Skin of body (tissue), 2 donors: ENCODE measurements around the gene ATAD3B. TPM values are rescaled to one million over a fixed set of nuclear protein-coding genes. Genes with fewer than 3 reads are reported as not detected.
"Not testable (repeated sequence)": the region's sequence is repeated elsewhere in the genome, so short reads cannot be mapped to it uniquely, and the experiment has no call there.

Experiments
- DNase-seq: peaks from one replicate; lab custom pipeline; 2025; lab: John Stamatoyannopoulos, UW
- total RNA-seq: library from RNA; depleted of rRNA; stranded (reverse); fragments of >200 nt; gene quantifications from one replicate; pipeline ENCODE4 v1.2.3, GENCODE V29; 2014

ATAD3B gene
- total RNA-seq, 1 donor from 2014 or later: 16.7 TPM

DNA sequence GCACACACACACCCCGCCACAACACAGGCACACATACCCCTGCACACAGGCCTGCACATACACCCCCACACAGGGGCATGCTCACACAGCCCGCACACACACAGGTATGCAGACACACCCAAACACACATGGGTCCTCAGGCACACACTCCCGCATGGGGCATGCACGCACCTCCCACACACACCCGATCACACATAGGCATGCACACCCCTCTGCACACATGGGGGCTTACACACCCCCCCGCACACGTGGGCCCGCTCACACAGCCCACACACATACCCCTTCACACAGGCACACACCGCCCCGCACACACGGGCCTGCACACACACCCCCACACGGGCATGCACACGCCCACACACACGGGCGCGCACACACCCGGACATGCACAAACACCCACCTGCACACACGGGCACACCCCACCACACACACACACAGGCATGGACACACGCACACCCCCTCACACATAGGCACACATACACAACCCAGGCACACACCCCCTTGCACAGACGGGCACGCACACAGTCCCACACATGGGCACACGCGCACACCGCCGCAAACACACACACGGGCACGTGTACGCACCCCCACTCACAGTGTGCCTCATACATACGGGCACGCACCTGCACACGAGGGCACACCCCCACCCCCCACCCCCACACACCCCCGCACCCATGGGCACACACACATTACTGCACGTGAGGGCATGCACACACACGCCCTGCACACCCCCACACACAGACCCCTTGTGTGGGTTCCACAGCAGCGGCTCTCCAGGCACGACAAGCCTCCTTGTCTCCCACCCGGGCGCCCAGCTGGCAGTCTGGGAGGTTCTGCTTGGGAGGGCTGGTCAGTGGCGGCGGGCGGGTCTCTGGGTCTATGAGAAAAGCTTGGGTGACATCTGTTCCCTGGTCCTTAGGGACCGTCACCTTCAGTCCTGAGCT lies 8.3 kb downstream of the ATAD3B start:
- DNase-seq: no peak

DNA sequence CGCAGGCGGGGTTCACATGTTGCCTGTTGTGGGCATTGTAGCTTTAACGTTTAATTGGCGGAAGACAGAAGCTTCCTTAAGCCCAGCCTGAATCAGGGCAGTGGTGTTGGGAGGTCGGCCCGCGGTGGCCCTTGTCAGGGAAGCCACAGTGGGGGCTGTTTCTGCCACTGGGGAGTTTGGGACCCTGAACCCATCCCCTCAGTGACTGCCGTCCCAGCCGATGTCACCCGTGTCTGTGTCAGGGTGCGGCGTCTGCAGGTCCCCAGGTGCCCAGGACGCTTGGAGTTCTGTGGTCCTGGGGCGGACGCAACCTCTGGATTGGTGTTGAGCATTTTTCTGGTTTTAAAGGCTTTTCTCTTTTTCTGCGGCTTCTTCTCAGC lies 8.9 kb downstream of the ATAD3B start:
- DNase-seq: not testable (repeated sequence)

DNA sequence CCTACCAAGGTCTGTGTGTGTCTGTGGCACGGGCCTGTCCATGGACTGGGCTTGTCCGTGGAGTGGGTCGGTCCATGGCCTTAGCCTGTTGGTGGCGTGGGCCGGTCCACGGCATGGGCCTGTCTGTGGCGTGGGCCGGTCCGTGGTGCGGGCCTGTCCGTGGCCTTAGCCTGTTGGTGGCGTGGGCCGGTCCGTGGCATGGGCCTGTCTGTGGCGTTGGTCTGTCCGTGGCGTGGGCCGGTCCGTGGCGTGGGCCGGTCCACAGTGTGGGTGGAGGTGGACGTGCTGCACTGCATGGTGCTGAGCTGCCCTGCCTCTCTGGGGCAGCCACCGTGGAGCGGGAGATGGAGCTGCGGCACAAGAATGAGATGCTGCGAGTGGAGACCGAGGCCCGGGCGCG lies 10.2 kb downstream of the ATAD3B start:
- not testable (repeated sequence) for DNase-seq

DNA sequence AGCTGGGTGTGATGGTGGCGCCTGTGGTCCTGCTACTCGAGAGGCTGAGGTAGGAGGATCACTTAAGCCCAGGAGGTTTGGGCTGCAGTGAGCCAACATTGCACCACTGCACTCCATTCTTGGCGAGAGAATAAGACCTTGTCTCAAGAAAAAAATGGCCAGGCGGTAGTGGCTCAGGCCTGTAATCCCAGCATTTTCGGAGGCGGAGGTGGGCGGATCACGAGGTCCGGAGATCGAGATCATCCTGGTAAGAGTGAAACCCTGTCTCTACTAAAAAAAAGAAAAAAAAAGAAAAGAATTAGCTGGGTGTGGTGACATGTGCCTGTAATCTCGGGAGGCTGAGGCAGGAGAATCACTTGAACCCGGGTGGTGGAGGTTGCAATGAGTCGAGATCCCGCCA lies 11.3 kb downstream of the ATAD3B start:
- no peak for DNase-seq

DNA sequence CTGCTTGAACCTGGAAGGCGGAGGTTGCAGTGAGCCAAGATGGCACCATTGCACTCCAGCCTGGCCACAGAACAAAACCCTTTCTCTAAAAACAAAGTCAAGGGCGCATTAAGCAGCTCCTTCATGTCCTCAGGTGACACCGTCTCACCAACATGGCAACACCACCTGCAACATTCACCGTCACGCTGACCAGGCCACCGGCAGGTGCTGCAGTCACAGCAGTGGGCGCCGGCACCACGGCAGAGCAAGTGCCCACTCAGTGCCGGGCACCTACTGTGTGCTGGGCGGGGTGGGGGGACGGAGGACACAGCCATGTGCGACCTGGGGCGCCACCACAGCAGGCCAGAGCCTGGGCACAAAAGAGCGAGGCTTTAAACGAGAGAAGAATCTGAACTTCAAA lies 12.1 kb downstream of the ATAD3B start:
- no peak for DNase-seq

DNA sequence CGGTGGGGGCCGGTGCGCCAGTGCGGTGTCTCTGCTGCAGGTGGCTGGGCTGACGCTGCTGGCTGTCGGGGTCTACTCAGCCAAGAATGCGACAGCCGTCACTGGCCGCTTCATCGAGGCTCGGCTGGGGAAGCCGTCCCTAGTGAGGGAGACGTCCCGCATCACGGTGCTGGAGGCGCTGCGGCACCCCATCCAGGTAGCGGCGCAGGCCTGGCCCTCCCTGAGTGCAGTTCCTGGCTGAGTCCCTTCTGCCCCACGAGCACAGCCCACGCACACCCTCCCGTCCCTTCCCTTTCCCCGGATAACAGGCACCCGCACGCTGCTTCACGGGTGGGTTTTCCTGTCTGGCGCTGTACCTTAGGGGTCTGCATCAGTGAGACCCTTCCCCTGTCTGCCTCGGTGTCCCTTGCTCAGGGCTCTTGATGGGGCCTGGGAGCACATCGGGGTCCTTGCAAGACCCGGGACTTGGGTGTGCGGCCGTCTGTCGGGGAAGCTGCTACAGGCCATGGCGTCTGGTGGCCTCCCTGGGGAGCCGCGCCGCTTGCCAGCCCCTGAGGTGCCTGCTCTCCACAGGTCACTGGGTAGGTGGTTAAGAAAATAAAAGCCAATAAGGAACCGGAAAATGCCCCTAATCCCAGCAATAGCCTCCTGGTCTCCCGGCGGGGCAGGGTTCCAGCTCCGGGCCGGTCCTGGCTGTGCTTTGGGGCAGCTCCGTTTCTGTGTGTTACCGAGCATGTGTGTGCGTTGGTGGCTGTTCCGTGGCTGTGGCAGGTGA lies 13.6 kb downstream of the ATAD3B start:
- DNase-seq: not testable (repeated sequence)

DNA sequence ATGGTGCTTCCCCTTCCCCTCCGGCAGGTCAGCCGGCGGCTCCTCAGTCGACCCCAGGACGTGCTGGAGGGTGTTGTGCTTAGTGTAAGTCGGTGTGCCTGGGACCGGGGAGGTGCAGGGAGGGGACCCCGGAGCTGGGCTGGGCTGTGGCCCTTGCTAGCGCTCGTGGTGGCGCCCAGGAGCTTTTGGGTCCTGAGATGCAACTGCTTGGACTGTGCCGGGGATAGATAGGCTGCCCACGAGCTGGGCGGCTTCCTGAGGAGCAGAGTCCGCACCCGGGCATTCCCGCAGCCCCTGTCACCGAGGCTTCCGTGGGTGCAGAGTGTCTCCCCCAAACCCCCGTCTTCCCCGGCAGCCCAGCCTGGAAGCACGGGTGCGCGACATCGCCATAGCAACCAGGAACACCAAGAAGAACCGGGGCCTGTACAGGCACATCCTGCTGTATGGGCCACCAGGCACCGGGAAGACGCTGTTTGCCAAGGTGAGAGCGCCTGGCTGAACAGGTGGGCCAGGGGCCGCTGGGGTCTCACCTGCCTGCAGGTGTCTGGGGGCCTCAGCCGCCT lies 14.3 kb downstream of the ATAD3B start:
- DNase-seq: not testable (repeated sequence)

DNA sequence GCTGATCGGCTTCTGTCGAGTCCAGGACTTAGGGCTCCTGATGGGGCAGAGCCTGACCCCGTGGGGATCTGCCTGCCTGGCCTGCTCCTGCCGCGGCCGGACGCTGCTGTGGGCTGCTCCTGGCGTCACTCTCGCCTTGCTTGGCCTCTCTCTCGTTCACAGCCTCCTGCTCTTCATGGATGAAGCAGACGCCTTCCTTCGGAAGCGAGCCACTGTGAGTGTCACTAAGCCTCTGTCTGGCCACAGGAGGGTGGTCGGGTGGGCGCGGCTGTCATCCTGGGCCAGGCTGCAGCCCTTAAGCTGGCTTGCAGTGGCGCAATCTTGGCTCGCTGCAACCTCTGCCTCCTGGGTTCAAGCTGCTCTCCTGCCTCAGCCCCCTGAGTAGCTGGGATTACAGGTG lies 16.1 kb downstream of the ATAD3B start:
- no peak for DNase-seq

DNA sequence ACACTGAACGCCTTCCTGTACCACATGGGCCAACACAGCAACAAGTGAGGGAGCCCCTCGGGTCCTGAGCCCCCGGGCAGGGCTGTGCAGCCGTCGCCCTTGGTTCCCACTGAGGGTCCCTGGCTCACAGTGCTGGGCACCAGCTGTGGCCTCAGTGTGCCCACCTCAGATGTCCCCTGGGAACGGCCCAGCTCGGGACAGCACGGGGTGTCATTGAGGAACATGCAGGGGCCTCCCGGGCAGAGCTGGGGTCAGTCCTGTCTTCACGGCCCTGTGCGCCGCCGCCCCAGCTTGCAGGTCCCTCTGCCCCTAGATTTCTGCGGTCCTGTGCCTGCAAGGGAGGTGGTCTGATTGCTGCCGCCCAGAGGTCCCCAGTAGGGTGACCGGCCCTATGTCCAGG lies 17.7 kb downstream of the ATAD3B start:
- no peak for DNase-seq

DNA sequence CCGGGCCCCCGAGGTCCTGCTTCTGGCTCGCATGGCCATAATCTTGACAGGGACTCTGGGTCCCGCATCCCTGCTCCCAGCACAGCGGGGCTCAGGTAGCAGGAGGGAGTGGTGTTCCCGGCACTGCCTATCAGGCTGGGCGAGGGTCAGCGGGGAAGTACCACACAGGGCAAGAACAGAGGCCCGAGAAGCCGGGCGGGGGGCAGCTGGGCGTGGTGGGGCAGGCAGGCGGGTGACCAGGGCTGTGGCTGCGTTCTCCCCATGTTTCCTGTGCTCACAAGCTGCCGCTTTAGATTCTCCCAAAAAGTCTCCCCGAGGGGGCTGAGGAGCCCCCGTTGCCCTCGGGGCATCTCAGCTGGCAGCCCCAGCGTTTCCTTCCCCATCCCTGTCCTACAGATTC lies 18.3 kb downstream of the ATAD3B start:
- DNase-seq: no peak

DNA sequence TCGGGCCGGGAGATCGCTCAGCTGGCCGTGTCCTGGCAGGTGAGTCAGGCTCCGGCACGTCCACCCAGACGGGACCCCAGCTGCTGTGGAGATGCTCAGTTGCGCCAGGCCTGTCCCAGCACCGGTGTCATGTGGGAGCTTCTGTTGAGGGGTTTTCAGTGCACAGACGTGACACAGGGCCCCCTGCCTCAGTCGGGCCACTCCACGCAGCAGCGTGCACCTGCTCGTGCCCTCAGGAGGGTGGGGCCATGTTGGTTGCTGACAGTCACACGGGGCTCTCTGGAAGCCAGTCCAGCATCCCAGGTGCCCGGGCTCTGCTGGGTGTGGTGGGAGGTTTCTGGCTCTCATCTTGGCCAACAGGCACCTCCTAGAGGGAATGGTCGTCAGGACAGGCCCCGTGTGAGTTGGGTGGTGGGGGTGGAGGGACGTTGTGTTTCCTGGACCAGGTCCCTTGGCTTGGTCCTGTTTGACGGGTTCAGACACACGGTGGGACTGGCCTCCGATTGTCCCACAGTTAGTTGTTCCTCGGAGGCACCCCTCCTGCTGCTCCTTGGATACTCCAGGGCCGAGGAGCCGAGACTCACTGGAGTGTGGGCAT lies 19.2 kb downstream of the ATAD3B start:
- DNase-seq: no peak

DNA sequence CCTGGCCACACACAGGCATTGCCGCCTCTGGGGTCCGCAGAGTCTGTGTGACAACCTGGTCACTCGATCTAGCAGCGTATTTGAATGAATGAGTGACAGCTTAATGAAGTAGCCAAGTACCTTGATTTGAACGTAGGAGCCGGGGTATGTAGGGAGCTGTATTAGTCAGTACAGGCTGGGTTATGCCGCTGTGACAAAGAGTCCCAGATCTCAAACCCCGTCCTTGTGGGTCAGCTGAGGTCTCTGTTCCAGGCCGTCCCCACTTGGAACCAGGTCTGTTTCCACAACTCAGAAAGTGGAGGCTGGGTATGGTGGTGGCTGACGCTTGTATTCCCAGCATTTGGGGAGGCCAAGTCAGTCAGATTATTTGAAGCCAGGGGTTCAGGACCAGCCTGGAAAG lies 20.0 kb downstream of the ATAD3B start:
- DNase-seq: no peak

DNA sequence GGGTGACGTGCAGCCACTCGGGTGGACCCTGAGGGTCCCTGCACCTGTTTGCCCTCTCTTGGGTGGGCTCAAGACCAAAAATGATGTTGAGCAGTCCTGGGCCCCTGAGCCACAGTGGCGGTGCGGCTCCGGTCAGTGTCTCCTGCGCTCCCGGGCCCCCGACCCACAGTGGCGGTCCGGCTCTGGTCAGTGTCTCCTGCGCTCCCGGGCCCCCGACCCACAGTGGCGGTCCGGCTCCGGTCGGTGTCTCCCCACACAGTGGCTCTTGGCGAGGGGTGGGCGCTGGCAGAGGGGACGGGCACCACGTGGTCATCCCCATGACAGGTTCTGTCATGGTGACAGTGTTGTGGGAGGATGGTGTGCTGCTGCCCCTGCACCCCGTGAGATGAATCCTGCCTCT lies 22.7 kb downstream of the ATAD3B start:
- DNase-seq: not testable (repeated sequence)

DNA sequence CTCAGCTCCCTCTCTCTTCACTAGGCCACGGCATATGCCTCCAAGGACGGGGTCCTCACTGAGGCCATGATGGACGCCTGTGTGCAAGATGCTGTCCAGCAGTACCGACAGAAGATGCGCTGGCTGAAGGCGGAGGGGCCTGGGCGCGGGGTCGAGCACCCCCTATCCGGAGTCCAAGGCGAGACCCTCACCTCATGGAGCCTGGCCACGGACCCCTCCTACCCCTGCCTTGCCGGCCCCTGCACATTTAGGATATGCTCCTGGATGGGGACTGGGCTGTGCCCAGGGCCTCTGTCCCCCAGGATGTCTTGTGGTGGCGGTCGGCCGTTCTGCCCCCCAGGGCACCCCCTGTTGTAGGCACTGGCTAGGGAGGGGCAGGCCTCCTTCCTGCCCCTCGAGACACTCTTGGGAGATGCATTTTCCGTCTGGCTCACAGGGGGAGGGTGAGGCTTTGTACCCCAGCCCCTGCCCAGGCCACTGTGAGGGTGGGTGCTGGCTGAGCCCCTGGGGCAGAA lies 24.0 kb downstream of the ATAD3B start:
- not testable (repeated sequence) for DNase-seq

DNA sequence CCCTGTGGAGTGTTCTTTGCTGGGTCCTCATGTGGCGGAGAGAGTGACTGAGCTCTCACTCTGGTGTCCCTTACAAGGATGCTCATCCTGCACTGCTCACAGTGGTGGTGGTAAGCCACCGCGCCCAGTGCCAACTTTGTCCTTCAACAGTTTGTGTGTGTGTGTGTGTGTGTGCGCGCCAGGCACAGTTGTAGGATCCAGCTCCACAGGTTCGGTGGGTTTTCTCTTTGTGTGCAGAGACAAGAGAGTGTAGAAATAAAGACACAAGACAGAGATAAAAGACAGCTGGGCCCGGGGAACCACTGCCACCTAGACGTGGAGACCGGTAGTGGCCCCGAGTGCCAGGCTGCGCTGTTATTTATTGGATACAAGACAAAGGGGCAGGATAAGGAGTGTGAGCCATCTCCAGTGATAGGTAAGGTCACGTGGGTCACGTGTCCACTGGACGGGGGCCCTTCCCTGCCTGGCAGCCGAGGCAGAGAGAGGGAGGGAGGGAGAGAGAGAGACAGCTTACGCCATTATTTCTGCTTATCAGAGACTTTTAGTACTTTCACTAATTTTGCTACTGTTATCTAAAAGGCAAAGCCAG lies 33.3 kb downstream of the ATAD3B start:
- DNase-seq: peak; percentile 0

DNA sequence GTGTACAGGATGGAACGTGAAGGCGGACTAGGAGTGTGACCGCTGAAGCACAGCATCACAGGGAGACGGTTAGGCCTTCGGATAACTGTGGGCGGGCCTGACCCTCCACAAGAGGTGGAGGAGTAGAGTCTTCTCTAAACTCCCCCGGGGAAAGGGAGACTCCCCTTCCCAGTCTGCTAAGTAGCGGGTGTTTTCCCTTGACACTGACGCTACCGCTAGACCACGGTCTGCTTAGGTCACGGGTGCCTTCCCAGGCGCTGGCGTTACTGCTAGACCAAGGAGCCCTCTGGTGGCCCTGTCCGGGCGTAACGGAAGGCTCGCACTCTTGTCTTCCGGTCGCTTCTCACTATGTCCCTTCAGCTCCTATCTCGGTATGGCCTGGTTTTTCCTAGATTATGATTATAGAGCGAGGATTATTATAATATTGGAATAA lies 33.8 kb downstream of the ATAD3B start:
- DNase-seq: not testable (repeated sequence)

DNA sequence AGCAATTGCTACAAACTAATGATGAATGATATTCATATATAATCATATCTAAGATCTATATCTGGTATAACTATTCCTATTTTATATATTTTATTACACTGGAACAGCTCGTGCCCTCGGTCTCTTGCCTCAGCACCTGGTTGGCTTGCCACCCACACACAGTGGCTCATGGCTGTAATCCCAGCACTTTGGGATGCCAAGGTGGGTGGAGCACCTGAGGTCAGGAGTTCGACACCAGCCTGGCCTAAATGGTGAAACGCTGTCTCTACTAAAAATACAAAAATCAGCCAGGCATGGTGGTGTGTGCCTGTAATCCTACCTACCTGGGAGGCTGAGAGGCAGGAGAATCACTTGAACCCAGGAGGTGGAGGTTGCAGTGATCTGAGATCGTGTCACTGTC lies 34.2 kb downstream of the ATAD3B start:
- not testable (repeated sequence) for DNase-seq

DNA sequence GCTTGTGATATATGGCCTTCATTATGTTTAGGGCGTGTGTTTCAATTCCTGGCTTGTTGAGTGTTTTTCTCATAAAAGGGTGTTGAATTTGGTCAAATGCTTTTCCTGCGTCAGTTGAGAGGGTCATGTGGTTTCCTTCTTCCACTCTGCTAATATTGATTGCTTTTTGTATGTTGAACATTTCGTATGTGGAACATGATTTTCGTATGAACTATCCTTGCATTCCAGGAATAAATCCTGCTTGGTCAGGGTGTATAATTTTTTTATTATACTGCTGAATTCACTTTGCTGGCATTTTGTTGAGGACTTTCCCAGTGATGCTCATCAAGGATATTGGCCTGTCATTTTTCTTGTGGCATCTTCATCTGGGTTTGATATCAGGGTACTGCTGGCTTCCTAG lies 35.7 kb downstream of the ATAD3B start:
- DNase-seq: no peak

DNA sequence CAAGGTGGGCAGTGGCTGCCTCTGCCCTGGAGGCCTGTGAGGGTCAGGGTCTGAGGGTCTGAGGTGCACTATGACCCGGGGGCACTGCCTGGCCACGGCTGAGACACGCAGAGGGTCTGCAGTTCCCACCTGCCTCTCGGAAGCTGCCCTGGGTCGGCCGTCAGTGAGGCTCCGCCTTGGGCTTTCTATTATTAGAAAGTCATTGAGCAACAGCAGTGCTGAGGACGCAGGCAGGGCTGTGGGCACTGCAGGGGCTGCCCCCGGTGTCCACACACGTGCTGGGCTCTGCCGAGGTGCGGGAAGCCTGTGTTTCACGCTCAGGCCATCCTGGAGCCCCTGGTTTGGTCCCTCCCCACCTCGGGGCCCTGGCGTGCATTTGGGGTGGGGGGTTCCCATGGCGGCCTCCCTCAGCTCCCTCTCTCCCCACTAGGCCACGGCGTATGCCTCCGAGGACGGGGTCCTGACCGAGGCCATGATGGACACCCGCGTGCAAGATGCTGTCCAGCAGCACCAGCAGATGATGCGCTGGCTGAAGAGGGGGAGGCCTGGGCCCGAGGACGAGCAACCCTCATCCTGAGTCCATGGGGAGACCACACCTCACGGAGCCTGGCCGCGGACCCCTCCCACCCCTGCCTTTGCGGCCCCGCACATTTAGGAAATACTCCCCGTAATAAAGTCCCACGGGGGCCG lies 37.4 kb downstream of the ATAD3B start:
- DNase-seq: not testable (repeated sequence)

DNA sequence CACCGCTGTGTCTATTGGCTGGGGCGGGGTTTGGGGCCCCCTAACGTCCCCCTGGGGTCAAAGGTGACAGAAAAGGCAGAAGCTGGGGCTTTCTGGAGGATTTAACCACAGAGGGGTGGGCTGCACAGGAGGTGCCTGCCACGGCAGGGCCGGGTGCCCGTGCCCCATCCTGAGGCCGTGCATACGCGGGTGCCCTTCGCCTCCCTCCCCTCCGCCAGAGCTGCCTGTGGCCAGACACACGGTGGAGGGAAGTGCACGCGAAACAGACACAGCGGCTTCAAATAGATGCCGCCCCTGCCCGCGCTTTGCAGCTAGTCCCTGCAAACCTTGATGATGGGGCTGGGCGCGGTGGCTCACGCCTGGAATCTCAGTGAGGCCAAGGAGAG lies 37.9 kb downstream of the ATAD3B start:
- DNase-seq: not testable (repeated sequence)
